ENCODE data around the gene NAALADL2. TPM values are rescaled to one million over a fixed set of nuclear protein-coding genes. Genes with fewer than 3 reads are reported as not detected.

Gene NAALADL2
- total and polyA plus RNA-seq, 3 donors from 2014 or later: 5.4 to 15.6 (median 6.0) TPM

GRCh38 chr3:175851541-175851940 lies 992.4 kb downstream of the NAALADL2 start:
- intact Hi-C loops (cut with DNase I; ENCODE audit: low total_unique reads): no loop called here
- WGBS, 2 donors: 82 to 84% methylated on average over 7 of the region's 7 CpGs
- no peaks in the 10 kb centered on the region for H3K36me3 ChIP-seq (ENCODE audit: low read depth, missing control alignments)
- no peaks in the 10 kb centered on the region for H3K4me1 ChIP-seq
- no peak overlapping the region for H3K4me3 ChIP-seq
- no peaks in the 10 kb centered on the region for H3K9me3 ChIP-seq
- no peaks in the 10 kb centered on the region for H3K27me3 ChIP-seq
- TF ChIP-seq POLR2A (IDR thresholded peaks at IDR 0.05): no peak
- TF ChIP-seq, protein P1, sequence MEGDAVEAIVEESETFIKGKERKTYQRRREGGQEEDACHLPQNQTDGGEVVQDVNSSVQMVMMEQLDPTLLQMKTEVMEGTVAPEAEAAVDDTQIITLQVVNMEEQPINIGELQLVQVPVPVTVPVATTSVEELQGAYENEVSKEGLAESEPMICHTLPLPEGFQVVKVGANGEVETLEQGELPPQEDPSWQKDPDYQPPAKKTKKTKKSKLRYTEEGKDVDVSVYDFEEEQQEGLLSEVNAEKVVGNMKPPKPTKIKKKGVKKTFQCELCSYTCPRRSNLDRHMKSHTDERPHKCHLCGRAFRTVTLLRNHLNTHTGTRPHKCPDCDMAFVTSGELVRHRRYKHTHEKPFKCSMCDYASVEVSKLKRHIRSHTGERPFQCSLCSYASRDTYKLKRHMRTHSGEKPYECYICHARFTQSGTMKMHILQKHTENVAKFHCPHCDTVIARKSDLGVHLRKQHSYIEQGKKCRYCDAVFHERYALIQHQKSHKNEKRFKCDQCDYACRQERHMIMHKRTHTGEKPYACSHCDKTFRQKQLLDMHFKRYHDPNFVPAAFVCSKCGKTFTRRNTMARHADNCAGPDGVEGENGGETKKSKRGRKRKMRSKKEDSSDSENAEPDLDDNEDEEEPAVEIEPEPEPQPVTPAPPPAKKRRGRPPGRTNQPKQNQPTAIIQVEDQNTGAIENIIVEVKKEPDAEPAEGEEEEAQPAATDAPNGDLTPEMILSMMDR (IDR thresholded peaks at IDR 0.05): no peak
- no peak for DNase-seq
- no peak overlapping the region for H3K27ac ChIP-seq

DNA sequence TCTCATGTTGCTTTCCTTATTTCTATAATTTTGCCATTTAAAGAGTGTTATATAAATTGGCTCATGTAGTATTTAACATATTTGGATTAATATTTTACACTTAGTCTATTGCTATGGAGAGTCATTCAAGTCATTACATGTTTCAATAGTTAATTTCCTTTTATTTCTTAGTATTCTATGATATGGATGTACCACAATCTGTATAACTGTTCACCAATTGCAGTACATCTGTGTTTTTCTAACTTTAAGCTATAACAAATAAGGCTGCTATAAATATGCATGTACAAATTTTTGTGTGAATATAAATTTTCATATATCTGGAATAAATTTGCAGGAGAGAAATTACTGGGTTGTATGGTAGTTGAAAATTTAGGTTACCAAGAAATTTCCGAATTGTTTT lies 993.4 kb downstream of the NAALADL2 start:
- Histone ChIP-seq H3K27ac (no peak overlapping the region), H3K9me3 (no peaks in the 10 kb centered on the region), H3K27me3 (no peaks in the 10 kb centered on the region), H3K4me3 (no peak overlapping the region), H3K36me3 (ENCODE audit: low read depth, missing control alignments) (no peaks in the 10 kb centered on the region), H3K4me1 (no peaks in the 10 kb centered on the region)
- WGBS, 2 donors: 89 to 90% methylated on average over 1 of the region's 1 CpG
- intact Hi-C loops (cut with DNase I; ENCODE audit: low total_unique reads): no loop called here
- no peak for DNase-seq
- TF ChIP-seq, protein P1 (IDR thresholded peaks at IDR 0.05): no peak
- no peak for TF ChIP-seq POLR2A (IDR thresholded peaks at IDR 0.05)

- Histone ChIP-seq H3K27ac (no peak overlapping the region), H3K9me3 (no peaks in the 10 kb centered on the region), H3K4me1 (no peaks in the 10 kb centered on the region), H3K4me3 (no peak overlapping the region), H3K27me3 (no peaks in the 10 kb centered on the region), H3K36me3 (ENCODE audit: low read depth, missing control alignments) (no peaks in the 10 kb centered on the region)
- no peak for DNase-seq
- TF ChIP-seq, protein P1 (IDR thresholded peaks at IDR 0.05): no peak
- TF ChIP-seq POLR2A (IDR thresholded peaks at IDR 0.05): no peak
- intact Hi-C loops (cut with DNase I; ENCODE audit: low total_unique reads): no loop called here
- WGBS, 2 donors: 88 to 91% methylated on average over 2 of the region's 2 CpGs
These were observed 998.6 kb downstream of the NAALADL2 start for GRCh38 chr3:175857666-175858270.

Small RNAs within 50 kb of the gene (microRNA-seq; reads per million reads assigned to microRNA genes)
- gene MIR4789 (ENCODE audit: borderline number of aligned reads in 2 of 2, borderline replicate concordance in 1 of 2): 0 reads per million in 2 donors

Small RNAs within 50 kb of the gene (small RNA-seq; reads per million reads assigned to genes)
- gene MIR4789 (0 reads per million in 2 donors), gene RNU4-91P (0 reads per million in 2 donors), gene RNU6-1233P (0 reads per million in 2 donors), gene RNU6-1317P (0 reads per million in 2 donors)
